HG03520 (cell line): ENCODE results near the gene FCHSD1.
A peak's percentile ranks its signal among the peaks of the same experiment; 100 is the strongest.

ENCODE experiments used
- ATAC-seq: cut with Tn5 transposase; IDR thresholded peaks from one replicate; pipeline ENCODE4 v1.9.1; 2021; ENCODE audit warnings: mild to moderate bottlenecking, moderate library complexity; ENCODE audit not compliant: unreplicated experiment

Gene FCHSD1

DNA sequence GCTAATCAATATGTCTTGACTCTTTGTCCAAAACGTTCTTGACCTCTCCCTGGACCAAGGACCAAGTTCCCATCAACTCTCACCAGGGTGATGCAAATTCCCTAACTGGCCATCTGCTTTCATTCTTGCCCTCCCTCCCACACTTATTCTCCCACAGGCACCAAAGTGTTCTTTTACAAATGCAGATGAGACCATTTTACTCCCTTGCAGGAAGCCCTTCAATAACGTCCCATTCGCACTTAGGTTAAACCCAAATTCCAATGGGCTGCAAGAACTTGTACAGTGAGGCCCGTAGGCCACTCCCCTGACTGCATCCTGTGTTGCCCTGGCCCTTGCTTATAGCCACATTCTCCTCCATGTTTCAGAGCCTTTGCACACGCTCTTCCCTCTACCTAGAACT lies 23.5 kb upstream of the FCHSD1 start:
- no peak for ATAC-seq

- no peak for ATAC-seq
Observed at GRCh38 chr5:141672841-141673813, 21.9 kb upstream of the FCHSD1 start.

DNA sequence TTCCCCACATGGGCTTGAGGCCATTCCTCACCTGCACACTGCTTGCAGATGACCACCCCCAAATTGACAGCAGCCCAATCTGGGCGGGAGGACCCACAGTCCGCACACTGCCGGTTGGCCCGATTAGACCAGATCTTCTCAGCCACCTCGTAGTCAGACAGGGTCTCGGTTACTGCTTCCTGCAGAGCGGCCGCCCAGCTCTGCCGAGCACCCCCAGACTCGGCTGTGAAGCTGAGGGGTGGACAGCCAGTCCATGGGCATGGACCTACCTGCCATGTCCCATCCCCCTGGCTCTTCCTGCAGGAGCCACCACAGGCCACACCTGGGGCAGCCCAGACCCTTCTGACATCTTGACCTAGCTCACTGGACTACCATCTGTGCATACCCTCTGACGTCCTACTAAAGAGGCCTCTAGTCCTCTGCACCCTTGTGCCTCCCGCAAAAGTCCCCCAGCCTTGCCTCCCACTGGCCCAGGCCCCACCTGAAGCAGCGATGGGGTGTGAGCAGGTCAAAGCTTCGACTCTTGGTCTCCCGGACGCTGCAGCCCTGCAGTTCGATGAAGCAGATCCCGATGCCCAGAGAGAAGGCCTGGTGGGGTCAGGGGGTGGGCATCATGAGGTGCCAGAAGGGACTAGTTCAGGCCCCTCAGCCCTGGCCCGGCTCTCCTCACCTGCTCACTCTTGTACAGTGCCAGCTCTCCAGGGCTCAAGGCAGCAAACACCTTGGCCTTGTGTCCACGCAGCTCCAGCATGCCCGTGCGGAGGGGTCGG lies 21.0 kb upstream of the FCHSD1 start:
- no peak for ATAC-seq

- no peak for ATAC-seq
Observed at GRCh38 chr5:141669520-141669919, 18.3 kb upstream of the FCHSD1 start.

DNA sequence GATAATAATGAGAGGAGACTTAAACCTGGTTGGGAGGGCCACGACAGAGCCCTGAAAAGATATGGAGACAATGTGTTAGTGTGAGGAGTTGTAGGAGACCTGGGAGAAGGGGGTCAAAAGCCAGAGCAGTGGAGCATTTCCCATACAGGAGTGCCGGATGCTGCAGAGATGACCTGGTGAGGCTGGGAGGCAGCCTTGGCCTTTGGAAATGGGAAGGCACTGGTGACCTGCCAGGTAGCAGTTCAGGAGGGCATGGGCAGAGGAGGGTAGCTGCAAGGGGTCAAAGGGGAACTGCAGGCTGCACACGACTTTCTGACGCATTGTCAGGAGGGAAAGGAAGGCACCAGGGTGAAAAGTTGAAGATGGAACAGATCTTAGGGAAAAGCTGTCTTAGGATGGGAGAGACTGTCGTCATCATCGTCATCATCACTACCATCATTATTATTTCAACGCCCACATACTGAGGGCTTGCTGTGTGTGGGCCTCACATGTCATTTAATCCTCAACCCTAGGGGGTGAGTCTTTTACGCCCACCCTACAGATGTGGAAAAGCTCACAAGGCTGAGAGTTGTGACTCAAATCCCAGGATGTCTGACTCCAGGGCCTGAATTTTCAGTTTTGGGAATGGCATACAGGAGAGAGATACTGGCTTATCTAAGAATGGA lies 17.5 kb upstream of the FCHSD1 start:
- ATAC-seq, result no peak

DNA sequence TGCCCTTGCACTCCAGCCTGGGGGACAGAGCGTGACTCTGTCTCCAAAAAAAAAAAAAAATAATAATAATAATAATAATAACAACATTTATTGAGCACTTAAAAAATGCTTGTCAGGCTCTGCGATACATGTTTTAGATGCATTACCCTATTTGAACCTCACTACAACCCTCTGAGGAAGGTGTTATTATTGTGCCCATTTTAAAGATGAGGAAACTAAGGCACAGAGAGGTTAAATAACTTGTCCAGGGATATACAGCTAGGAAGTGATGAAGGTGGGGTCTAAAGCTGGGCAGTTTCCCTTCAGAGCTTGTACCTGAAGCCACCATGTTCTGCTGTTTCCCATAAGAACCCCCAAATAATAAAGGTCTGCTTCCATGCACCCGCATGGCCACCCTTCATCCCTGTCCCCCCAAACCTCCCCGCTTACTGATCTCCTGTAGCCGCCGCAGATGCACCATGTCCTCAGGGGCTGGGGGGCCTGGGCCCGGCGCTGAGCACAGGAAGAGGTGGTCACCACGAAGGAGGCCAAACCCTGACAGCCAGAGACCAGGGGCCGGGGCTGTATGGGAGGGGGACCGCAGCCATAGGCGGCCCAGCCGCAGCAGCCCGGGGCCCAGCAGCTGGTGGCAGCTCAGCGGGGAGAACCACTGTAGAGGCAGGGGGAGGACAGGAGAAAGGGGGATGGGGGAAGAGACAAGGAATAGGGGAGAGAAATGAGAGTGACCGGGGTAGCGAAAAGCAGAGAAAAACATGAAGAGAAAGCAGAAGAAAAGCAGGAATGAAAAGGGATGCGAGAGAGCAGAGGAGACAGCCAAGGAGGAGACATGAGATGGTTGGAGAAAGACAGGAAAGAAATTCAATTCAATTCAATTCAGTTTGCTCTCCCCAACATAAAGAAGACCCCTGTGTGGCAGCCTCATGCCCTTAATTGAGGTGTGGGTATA lies 15.1 kb upstream of the FCHSD1 start:
- no peak for ATAC-seq

GRCh38 chr5:141664733-141665461 lies 13.7 kb upstream of the FCHSD1 start:
- ATAC-seq, result peak; percentile 92

- no peak for ATAC-seq
Observed at GRCh38 chr5:141663506-141663905, 12.3 kb upstream of the FCHSD1 start.

GRCh38 chr5:141662028-141662427 lies 10.8 kb upstream of the FCHSD1 start:
- no peak for ATAC-seq

DNA sequence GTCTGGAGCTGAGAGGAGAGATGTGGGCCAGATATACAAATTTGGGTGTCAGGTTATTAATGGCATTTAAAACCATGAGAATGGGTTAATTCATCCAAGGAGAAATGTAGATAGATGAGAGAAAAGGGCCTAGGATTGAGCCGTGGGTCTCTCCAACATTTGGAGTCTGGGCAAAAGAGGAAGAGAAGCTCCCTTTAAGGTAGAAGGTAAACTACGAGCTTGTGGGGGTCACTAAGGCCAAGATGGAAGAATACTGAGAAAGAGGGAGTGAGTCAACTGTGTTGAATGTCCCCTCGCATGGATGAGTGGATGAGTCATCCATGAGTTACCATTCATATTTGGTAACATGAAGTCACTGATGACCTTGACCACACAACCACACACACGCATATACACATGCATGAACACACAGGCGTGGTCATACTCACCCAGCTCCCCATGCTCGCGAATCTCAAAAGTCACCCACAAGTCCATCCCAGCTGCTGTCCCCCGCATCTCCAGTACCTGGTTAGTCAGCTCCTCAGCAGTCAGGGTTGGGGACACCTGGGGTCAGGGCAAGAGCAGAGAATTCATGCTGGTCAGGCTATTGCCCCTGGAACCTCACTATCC lies 6.8 kb upstream of the FCHSD1 start:
- peak; percentile 79 for ATAC-seq

DNA sequence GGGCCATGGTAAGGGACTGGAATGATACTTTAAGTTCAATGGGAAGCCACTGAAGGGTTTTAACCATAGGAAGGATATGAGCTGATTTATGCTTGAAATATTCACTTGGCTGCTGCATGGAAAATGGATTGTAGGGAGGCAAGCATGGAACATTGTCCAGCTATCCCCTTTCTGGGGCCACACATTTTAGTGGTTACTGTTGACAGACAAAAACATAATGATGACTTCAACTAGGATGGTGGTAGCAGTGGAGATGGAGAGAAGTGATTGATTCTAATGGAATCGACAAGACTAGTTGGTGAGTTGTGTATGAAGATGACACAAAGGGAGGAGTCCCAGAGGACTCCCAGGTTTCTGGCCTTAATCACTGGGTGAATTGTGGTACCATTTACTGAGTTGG lies 6.2 kb upstream of the FCHSD1 start:
- no peak for ATAC-seq

GRCh38 chr5:141656396-141656795 lies 5.2 kb upstream of the FCHSD1 start:
- ATAC-seq, result no peak

DNA sequence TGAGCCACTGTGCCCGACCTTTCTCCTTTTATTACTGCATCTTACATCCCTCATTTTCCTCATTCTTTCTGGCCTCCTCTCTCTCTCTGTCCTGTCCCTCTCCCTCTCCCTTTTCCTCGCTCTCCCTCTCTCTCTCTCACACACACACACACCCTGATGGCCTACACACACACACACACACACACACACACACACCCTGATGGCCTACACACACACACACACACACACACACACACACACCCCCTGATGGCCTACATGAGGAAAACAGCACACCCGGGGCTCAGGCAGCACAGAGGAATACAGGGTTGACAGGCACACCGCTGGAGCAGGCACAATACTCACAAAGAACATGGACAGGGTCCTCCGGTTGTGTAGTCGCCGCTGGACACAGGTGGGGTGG lies 3.8 kb upstream of the FCHSD1 start:
- ATAC-seq, result no peak

- no peak for ATAC-seq
Observed at GRCh38 chr5:141654298-141654697, 3.1 kb upstream of the FCHSD1 start.

- ATAC-seq, result no peak
Observed at GRCh38 chr5:141651728-141652105, 499 bp upstream of the FCHSD1 start.

DNA sequence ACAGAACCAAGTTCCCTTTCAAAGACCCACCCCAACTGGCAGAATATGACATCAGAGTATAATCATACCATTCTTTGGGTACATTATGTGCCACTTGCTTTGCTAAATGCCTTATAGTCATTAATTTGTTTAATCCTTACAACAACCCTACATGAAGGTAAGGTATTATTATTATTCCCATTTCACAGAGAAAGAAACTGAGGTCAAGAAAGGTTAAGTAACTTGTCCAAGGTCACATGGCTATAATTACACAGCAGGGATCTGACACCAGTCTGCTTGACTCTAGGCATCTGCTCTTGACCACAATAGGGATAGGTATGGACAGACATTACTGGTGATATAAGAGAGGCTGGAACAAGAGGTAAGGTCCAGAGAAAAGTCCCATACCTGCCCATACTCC lies 1.2 kb downstream of the FCHSD1 start:
- no peak for ATAC-seq

DNA sequence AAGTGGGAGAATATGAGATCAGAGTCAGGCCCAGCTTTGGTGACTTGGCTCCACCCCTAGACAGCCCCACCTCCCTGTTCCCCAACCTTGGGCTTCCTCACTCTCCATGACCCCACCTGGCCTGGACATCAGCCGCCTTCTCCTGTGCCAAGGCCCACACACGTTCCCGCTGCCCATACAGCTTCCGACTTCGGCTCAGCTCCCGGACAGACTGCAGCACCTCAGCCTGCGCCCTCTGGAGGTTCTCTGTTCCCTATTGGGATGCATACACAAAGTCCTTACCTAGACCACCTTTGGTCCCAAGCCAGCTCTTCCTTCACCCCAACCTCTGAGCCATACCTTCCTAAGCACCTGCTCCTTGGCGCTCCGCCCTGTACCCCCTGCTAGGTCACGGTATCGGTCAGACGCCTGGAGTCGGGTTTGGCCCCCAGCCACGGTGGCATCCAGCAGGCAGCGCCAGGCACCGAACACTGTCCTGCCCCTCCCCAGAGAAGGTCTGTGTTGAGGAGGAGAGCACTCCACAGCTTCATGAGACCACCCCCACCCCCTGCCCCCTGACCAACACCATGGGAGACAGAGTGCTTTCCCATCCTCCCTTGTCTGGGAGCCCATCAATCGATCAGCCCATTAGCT lies 2.0 kb downstream of the FCHSD1 start:
- no peak for ATAC-seq

GRCh38 chr5:141647851-141648250 lies 3.4 kb downstream of the FCHSD1 start:
- no peak for ATAC-seq

GRCh38 chr5:141647242-141647641 lies 4.0 kb downstream of the FCHSD1 start:
- no peak for ATAC-seq
